NCI-H526 treated with DMSO at 0.1 percent for 48 hours (cell line): ENCODE measurements around the gene CAPS2.

ENCODE experiments used
- DNase-seq: peaks from one replicate; lab custom pipeline; 2025; lab: John Stamatoyannopoulos, UW

CAPS2 gene

GRCh38 chr12:75305412-75306332 is 24.5 kb downstream of the CAPS2 start:
- no peak for DNase-seq

- no peak for DNase-seq
Measured at GRCh38 chr12:75302781-75303180, 27.3 kb downstream of the CAPS2 start.

- DNase-seq, result no peak
Measured at GRCh38 chr12:75302225-75302624, 27.9 kb downstream of the CAPS2 start.

GRCh38 chr12:75294797-75295196 is 35.3 kb downstream of the CAPS2 start:
- DNase-seq, result no peak

GRCh38 chr12:75294336-75294735 is 35.8 kb downstream of the CAPS2 start:
- no peak for DNase-seq

- DNase-seq, result no peak
Measured at GRCh38 chr12:75291014-75291413, 39.1 kb downstream of the CAPS2 start.

GRCh38 chr12:75289753-75290152 is 40.4 kb downstream of the CAPS2 start:
- DNase-seq, result no peak

GRCh38 chr12:75288860-75289259 is 41.3 kb downstream of the CAPS2 start:
- no peak for DNase-seq

GRCh38 chr12:75275702-75276101 is 54.4 kb downstream of the CAPS2 start:
- DNase-seq, result no peak

- DNase-seq, result no peak
Measured at GRCh38 chr12:75271576-75271975, 58.5 kb downstream of the CAPS2 start.

- no peak for DNase-seq
Measured at GRCh38 chr12:75270157-75270556, 60.0 kb downstream of the CAPS2 start.

- DNase-seq, result no peak
Measured at GRCh38 chr12:75269209-75269608, 60.9 kb downstream of the CAPS2 start.

GRCh38 chr12:75260316-75260715 is 69.8 kb downstream of the CAPS2 start:
- no peak for DNase-seq

- no peak for DNase-seq
Measured at GRCh38 chr12:75259143-75259542, 71.0 kb downstream of the CAPS2 start.

GRCh38 chr12:75257510-75257909 is 72.6 kb downstream of the CAPS2 start:
- no peak for DNase-seq

GRCh38 chr12:75245108-75245507 is 85.0 kb downstream of the CAPS2 start:
- no peak for DNase-seq

- no peak for DNase-seq
Measured at GRCh38 chr12:75239987-75240386, 90.1 kb downstream of the CAPS2 start.

GRCh38 chr12:75236206-75236605 is 93.9 kb downstream of the CAPS2 start:
- no peak for DNase-seq

- no peak for DNase-seq
Measured at GRCh38 chr12:75227132-75227531, 103.0 kb downstream of the CAPS2 start.
